ENCODE measurements around the gene USP20. TPM values are rescaled to one million over a fixed set of nuclear protein-coding genes. Genes with fewer than 3 reads are reported as not detected.
A peak's percentile ranks its signal among the peaks of the same experiment; 100 is the strongest.

USP20 gene
- total and polyA plus RNA-seq, 2 donors from 2014 or later: 22.8 to 28.8 TPM

GRCh38 chr9:129815278-129815677, 20.0 kb upstream of the USP20 start:
- no peak overlapping the region for H3K27ac ChIP-seq (ENCODE audit: low read depth in 2 of 2, low read length in 2 of 2)
- no peaks in the 10 kb centered on the region for H3K4me1 ChIP-seq (ENCODE audit: control insufficient read depth in 2 of 3, insufficient read depth in 2 of 3, low read depth in 1 of 3, low read length in 3 of 3)
- no peak for TF ChIP-seq CTCF (IDR thresholded peaks at IDR 0.05; ENCODE audit: borderline replicate concordance, extremely low read depth, insufficient read depth)
- intact Hi-C loops (cut with DNase I): no loop called here
- H3K9me3 ChIP-seq (ENCODE audit: control insufficient read depth in 2 of 3, insufficient read depth in 1 of 3, low read length in 3 of 3): no peaks in the 10 kb centered on the region
- FAIRE-seq: no peak
- peaks cover 2 to 27% (median 22%) of the 10 kb centered on the region in 3 donors for H3K36me3 ChIP-seq (ENCODE audit: control insufficient read depth in 2 of 3, insufficient read depth in 3 of 3, low read length in 3 of 3)
- no peak overlapping the region for H3K4me3 ChIP-seq (ENCODE audit: low read length in 3 of 3)
- no peak overlapping the region for H3K9ac ChIP-seq (ENCODE audit: low read length in 3 of 3)
- no peaks in the 10 kb centered on the region for H3K27me3 ChIP-seq (ENCODE audit: control insufficient read depth, insufficient read depth, low read length)
- no peak for DNase-seq

- no peak for DNase-seq
- FAIRE-seq: no peak
- Histone ChIP-seq H3K4me1 (ENCODE audit: control insufficient read depth in 2 of 3, insufficient read depth in 2 of 3, low read depth in 1 of 3, low read length in 3 of 3) (no peaks in the 10 kb centered on the region), H3K27me3 (ENCODE audit: control insufficient read depth, insufficient read depth, low read length) (no peaks in the 10 kb centered on the region), H3K27ac (ENCODE audit: low read depth in 2 of 2, low read length in 2 of 2) (no peak overlapping the region), H3K9ac (ENCODE audit: low read length in 3 of 3) (no peak overlapping the region), H3K4me3 (ENCODE audit: low read length in 3 of 3) (no peak overlapping the region), H3K36me3 (ENCODE audit: control insufficient read depth in 2 of 3, insufficient read depth in 3 of 3, low read length in 3 of 3) (peaks cover 2 to 27% (median 25%) of the 10 kb centered on the region in 3 donors), H3K9me3 (ENCODE audit: control insufficient read depth in 2 of 3, insufficient read depth in 1 of 3, low read length in 3 of 3) (no peaks in the 10 kb centered on the region)
- no peak for TF ChIP-seq CTCF (IDR thresholded peaks at IDR 0.05; ENCODE audit: borderline replicate concordance, extremely low read depth, insufficient read depth)
- intact Hi-C loops (cut with DNase I): no loop called here
Measured at GRCh38 chr9:129816501-129817435, 18.5 kb upstream of the USP20 start.

GRCh38 chr9:129822898-129823541, 12.2 kb upstream of the USP20 start:
- H3K36me3 ChIP-seq (ENCODE audit: control insufficient read depth in 2 of 3, insufficient read depth in 3 of 3, low read length in 3 of 3): peaks cover 2 to 16% (median 13%) of the 10 kb centered on the region in 3 donors
- no peak for FAIRE-seq

More at GRCh38 chr9:129822898-129823541, 12.2 kb upstream of the USP20 start:
- Histone ChIP-seq H3K27me3 (ENCODE audit: control insufficient read depth, insufficient read depth, low read length) (no peaks in the 10 kb centered on the region), H3K9me3 (ENCODE audit: control insufficient read depth in 2 of 3, insufficient read depth in 1 of 3, low read length in 3 of 3) (no peaks in the 10 kb centered on the region), H3K9ac (ENCODE audit: low read length in 3 of 3) (peak overlapping the region in 1 of 3 donors; percentile 77), H3K4me3 (ENCODE audit: low read length in 3 of 3) (peak overlapping the region; percentile 57 to 68 (median 57)), H3K4me1 (ENCODE audit: control insufficient read depth in 2 of 3, insufficient read depth in 2 of 3, low read depth in 1 of 3, low read length in 3 of 3) (peaks cover 0 to 5% (median 0%) of the 10 kb centered on the region in 3 donors), H3K27ac (ENCODE audit: low read depth in 2 of 2, low read length in 2 of 2) (no peak overlapping the region)
- no peak for TF ChIP-seq CTCF (IDR thresholded peaks at IDR 0.05; ENCODE audit: borderline replicate concordance, extremely low read depth, insufficient read depth)
- DNase-seq: peak in 3 of 5 donors; percentile 26 to 83 (median 69)
- intact Hi-C loops (cut with DNase I): no loop called here

Measured in kidney (tissue), 14 donors.